GM18508 (cell line): ENCODE measurements around the gene CDH2.

Experiments used
- ATAC-seq: cut with Tn5 transposase; IDR thresholded peaks from one replicate; pipeline ENCODE4 v1.9.1; 2021; ENCODE audit warnings: moderate number of reproducible peaks; ENCODE audit not compliant: insufficient read depth, unreplicated experiment

Gene CDH2

DNA sequence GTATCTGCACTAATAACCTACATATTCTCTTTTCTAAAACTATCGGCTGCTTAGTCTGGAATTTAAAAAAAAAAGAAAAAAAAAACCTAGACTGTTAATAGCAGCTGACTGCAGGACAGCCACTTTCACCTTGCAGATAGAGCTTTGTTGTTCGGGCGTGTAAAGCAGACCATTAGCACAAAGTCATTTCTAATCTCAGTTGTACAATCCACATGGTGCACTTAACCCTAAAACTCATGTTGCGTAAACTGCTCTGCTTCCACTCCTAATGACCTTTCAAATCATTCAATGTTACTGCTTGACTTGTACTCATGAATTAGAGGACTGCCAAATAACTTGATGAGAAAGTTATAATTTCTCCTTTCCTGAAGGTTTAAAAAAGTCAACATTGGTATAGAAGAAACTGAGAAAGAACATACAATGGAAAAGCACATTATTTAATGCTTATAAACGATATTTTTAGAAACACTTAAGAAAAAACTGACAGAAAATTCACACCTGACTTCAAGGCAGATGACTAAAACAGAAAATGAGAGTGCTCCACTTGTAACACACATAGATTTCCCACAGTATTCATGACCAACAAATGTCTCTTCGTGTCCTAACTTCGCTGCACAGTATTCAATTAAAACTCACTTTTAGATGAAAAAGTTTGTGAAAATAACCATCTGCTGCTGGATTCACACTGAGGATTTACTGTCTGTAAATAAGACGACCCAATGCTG, 2.6 kb downstream of the CDH2 start:
- no peak for ATAC-seq

DNA sequence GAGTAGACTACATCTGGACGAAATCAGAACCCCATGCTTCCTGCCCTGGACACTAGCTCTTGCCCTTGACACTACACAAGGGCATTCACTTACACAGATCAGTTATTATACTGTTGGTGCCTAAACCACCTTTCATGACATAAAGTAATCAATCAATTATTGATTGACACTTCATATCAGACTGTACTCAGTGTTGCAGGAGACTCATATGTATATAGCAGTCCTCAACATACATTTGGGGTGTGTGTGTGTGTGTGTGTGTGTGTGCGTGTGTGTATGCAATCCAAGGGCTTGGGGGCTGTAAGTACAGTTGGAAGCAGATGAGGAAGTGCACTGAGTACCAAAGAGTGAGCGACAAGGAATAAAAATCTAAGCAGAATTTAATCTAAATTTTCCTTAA, 5.1 kb downstream of the CDH2 start:
- no peak for ATAC-seq

DNA sequence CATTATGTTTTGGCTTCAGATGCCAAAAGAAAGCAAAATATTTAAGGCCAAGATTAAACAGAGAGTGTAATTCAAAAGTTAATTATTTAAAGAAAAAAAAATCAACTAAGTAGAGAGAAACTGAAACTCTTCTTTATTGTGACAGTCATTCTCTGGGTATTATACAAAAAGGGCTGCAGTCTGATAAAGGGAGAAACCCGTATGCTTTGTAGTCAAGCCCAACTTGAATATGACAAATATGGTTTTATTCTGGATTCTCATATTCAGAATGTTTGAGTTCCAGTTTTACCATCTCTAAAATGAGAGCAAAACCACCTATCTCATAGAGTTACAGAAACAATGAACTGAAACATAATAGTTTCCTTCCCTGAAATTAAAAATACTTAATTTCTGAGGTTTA, 8.2 kb downstream of the CDH2 start:
- no peak for ATAC-seq

DNA sequence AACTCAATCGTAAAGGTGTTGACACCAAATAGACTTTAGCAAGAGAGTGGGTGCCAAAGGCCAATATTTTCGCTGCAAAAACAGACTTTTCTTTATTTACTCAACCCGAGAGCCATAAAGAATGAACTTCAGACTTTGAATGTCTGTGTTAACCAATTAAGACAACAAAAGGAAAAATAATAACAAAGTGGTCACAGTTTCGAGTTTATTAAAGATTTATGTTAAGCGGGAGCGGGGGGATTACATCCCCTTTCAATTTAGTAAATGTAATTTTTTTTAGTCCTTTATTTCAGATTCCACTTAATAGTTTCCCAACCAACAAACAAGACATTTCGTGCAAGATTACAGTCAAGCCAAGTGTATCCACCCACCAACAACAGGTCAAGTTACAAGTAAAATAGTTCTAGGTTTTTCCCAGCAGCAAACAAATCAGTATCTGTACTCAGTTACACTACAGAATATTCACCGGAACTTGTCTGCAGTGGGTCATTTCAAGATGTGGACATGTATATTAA, 9.0 kb downstream of the CDH2 start:
- ATAC-seq: no peak

DNA sequence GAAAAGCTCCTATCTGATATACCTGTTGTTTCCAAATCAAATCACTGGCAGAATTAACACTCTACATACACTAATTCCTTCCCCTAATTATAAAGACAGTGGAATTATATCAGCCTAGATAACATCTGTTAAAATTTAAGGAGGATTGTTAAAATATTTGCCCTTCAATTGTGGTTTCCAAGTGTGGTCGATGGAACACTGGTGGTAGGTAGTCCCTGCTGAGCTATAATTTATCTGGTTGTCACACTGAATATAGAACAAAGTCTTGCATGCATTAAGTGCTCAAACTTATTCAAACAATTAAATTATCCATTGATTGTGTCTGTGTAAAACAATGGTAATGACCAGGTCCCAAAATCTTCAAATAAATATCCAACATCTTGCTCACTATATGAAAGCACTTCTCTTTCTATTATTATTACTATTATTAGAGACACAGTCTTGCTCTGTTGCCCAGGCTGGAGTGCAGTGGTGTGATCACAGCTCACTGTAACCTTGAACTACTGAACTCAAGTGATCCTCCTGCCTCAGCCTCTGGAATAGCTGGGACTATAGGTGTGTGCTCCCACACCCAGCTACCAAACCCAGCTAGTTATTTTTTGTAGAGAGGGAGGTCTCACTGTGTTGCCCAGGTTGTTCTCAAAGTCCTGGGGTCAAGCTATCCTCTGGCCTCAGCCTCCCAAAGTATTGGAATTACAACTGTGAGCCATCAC, 12.0 kb downstream of the CDH2 start:
- no peak for ATAC-seq

DNA sequence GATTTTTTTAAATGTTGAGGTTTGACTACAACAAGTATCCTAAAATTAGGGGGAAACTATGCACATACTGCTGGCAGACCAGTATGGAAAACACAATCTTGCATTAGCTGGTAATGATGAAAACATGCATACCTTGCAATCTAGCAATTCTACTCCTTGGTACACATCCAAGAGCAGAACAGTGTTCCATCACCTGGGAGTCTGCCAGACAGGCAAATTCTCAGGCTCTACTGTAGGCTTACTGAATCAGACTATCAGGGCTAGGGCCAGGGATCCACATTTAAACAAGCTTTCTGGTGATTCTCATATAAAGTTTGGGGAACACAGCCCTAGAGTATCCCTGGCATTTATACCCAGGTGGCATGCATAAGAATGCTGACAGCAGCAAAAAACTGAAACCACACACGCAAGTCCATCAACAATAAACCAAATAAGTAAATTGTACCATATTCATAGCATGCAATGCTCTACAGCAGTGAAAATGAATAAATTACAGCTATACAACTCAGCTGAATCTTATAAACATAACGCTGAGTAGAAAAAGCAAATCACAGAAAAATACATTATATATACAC, 13.6 kb downstream of the CDH2 start:
- ATAC-seq: no peak

DNA sequence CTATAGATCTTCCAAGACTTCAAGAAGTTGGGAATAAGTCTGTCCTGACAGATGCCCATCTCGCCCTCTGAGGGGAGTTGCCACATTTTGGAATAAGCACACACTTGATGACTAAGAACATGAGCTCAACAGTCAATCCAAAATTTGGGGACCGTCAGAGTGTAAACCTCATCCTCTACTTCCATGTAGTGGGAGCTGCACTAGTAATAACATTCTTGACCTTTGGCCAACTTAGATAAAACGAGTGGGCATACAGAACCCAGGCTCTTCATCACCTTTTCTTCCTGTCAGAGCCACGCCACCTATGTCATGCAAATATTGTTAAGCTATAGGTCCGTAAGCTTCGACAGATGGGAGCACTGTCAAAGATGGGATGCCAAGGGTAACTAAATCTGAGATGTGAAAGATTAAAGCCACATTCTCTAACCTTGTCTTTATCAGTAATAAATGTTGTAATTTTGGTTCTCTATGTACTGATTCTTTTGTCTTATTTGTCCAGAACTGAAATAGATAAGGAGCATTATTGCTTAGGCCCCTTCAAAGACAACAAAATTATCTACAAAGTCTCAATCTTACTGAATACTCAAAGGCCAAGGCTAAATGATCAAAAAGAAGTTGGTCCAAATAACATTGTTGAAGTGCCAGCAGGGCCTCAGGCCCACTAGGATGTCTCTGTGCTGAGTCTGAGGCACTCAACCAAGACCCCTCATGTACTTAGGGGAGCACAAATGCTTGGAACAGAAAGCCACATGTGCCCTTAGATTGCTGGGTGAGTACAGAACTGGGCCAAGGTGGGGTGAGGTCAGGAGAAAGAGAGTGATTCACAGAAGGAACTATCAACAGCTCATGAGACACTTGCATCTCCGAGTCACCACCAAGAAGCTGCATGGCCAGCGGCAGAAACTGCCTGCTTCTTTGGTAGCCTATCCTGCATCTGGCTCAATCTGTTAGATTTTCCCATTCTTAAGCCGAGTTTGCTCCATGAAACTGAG, 15.0 kb downstream of the CDH2 start:
- no peak for ATAC-seq

DNA sequence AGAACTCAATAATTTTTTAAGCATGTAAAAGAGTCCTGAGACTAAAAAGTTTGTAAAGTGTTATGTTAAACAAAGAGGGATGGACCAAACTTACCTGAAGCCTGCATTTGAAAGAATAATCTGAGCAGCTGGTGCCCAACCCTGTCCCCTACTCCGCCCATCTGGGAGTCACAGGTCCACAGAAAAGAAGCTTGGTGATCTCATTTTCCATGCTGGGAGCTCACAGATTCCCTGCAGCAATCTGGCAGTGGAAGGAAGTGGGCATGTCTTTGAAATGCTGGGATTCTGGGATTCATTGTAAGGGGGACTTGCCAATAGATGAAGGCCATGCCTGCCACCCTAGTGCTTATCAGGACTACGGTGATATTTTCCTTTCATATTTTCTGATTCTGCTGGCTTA, 17.9 kb downstream of the CDH2 start:
- ATAC-seq: no peak

DNA sequence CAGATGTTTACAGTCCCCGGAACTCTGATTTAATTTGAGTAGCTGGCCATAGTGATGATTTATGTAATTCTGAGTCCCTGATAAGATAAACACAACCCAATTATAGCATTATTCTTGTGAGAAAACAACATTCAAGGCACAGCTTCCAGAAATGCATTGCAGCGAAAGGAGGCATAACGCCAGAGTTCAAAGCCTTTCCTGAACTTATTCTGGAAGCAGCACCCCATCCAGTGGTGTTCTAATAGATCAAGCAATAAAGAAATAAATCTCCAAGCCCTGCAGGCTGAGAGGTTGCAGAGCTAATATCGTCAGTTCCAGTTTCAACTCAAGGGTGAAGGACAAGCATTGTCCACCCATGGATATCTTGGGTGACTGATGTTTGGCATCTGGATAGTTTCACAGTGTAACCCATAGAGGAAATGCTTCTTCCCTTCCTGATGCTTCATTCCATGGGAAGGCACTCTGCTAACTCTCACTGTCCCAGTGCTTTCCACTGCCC, 18.8 kb downstream of the CDH2 start:
- no peak for ATAC-seq

DNA sequence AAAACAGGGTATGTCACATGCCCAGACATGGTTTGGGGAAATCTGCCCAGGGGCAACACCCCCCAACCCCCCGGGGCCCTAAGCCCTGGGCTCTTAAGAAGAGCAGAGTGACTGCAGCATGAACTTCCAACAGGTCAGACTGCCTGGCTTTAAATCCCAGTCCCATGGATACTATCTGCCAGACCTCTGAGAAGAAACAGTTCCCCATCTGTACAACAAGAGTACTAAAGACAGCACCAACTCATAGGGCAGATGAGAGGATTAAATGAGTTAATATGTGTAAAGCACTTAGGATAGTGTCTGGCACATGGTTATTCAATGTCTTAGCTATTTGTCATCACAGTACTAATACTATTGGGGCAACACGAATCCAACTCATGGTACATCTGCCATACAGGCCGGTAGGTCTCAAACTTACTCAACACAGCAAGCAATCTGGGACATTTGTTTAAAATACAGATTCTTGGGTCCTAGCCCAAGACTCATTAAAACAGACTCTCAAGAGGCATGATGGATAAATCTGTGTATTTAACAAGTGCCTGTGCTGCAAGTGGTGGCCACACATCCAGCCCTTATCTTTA, 23.4 kb downstream of the CDH2 start:
- ATAC-seq: no peak

DNA sequence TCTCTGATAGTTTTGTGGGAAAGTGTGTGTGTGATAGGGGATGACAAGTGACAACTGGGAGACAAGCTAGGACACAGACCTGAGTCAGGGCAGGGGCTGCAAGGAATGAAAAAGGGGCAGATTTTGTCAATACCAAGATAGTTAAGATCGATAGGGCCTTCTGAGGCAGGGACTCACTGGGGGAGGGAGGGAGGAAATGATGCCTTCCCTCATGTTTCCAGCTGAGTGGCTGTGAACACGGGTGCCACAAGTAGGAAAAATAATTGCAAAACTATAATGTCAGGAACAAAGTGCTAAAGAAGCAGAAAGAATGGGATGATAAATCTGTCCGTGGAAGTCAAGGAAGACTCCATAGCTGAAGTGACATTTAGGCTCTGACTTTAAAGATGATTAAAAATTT, 24.2 kb downstream of the CDH2 start:
- ATAC-seq: no peak

DNA sequence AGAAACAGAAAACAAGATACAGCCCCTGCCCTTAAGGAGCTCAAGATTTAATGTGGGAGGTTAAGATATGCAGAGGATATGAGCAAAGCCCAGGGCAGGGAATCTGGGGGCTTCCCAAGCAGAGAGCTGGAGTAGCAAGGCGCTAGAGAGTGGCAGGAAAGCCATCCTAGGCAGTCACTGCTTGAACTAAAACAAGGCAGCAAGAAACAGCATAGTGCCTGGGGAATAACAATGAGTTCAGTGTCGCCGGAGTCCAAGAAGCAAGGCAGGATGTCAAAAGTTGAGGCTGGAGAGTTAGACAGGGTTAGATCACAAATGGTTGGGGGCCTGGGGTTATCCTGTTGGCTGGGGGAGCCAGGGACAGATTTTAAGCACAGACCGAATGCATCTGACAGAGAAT, 24.6 kb downstream of the CDH2 start:
- no peak for ATAC-seq

DNA sequence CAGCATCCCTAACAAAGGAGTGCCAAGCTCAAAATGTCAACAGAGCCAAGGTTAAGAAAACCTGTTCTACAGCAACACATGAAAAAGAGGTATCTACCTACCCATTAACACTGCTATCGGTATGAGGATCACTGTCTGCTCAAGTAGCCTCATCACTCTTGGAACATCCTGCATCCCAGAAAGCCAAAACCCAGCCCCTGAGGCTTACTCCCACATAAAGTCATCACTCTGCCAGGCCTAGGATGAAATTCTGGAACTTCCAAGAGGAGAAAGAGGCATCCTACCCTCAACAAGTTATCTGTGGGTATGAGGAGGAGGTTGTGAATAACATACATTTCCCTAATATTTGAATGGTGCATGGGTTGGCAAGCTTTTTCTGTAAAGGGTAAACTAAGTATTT, 25.5 kb downstream of the CDH2 start:
- ATAC-seq: no peak

DNA sequence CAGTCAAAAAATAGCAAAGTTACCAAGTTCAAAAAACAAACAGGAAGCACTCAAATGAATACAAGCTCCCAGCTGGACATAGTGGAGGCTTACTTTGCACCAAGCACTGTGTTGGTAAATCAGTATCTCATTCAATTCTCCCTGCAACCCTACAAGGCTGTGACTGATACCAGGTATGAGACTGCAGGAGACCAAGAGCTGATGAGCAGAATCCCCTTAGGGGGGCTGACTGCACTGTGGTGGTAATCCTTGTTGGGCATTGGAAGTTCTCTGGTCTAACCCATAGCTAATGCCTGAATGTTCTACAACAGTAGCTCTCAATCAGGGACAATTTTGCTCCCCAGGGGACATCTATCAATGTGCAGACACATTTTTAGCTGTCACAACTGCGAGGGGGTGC, 26.0 kb downstream of the CDH2 start:
- ATAC-seq: no peak

DNA sequence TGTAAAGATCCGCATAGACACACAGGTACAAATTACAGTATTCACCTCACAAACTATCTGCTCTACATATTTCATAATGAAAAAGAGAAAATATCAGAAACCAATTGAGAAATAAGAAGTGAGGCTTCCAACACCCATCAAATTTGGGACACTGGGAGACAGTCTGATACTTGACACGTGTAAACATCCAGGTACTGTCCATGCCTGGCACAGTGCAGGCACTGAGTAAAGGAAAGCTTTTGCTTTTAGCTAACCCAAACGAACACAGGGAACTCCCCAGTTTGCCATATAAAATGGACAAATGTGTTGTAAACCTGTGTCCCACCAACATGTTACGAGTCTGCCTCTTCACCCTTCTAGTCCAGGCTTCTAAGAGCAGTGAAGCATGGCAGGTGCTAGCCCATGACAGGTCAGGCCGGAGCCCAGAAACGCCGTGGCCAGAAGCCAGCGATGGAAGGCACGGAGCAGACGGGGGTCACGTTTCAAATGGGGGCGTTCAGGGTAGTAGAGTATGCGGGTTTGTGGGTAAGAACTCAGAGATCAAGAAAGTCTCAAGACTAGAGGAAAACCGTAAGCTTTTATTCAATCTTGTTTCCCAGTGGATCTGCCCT, 27.0 kb downstream of the CDH2 start:
- ATAC-seq: no peak

DNA sequence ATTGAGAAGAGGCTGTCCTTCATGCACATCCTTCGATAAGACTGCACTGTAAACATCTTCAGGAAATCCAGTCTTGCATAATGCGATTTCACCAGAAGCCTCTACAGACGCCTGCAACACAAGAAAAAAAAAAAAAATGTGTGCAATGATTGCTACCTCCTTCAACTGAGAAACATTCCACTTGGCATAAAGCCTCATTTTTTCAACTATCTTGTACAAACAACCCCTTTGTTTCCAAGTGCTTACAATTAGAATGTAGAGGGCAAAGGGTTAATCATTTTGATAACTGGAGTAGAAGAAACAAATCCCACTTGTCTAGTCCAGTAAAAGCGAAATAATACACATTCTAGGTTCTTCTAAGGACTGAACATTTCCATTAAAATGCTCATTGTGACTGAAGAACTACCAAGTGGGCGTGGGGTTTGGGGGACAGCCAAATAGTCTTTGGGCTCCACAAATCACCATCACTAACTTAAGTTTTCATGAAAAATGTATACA, 29.2 kb downstream of the CDH2 start:
- no peak for ATAC-seq

DNA sequence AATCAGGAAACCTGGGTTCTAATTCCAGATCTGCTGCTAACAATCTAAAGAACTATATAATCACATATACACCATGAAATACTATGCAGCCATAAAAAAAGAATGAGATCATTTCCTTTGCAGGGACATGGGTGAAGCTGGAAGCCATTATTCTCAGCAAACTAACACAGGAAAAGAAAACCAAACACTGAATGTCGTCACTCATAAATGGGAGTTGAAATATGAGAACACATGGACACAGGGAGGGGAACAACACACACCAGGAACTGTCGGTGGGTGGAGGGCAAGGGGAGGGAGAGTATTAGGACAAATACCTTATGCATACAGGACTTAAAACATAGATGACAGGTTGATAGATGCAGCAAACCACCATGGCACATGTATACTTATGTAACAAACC, 33.2 kb downstream of the CDH2 start:
- ATAC-seq: no peak

DNA sequence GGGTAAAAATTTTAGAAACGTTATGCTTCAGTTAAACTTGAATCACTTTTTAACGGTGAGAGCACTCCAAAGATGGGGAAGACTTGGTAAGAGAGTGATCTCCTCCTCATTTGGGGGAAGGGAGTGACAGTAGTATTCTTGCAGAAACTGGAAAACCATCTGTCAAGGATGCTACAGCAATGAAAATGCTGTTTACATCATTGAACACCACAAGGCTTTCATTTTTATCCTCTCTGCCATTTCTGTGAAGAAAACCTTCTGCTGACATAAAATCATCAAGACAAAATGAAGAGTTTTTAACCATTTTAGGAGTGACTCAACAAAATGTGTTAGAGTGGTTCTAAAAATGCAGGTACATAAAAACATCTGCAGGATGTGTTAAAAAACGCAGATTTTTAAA, 38.1 kb downstream of the CDH2 start:
- ATAC-seq: no peak

DNA sequence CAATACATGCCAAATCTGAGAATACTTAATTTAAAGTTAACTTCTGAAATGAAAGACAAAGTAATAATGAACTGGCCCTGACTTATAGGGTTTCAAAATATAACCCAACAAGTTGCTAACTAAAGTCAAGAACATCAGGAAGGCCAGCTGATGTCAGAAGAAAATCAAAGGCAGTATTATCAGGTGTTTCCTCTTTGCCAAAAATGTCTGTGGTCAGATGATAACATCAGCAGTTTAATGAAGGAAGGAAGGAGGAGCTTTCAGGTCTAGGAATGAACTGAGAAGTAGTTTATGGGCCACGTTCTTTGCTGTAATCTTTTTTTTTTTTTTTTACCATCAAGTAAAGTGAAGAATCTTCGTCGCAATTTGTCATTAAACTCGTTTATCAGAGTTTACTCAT, 40.9 kb downstream of the CDH2 start:
- no peak for ATAC-seq
